Nephron progenitor cell (in vitro differentiated cells): Measurements from ENCODE around the gene ADPRM.

Source experiments
- DNase-seq: peaks from one replicate; pipeline ENCODE4 v3.0.0; 2021
- H3K27ac Mint-ChIP-seq: 2 replicates; pipeline ENCODE4 v1.8.0; 2021; ENCODE audit warnings: mild to moderate bottlenecking, moderate library complexity, mixed read lengths
- H3K27me3 Mint-ChIP-seq: 2 replicates; pipeline ENCODE4 v1.8.0; 2021; ENCODE audit warnings: mild to moderate bottlenecking, low read depth, mixed read lengths; ENCODE audit not compliant: poor library complexity
- H3K36me3 Mint-ChIP-seq: 2 replicates; pipeline ENCODE4 v1.8.0; 2021; ENCODE audit warnings: low read depth, mixed read lengths
- H3K4me1 Mint-ChIP-seq: 2 replicates; pipeline ENCODE4 v1.8.0; 2021; ENCODE audit warnings: mixed read lengths
- H3K4me3 Mint-ChIP-seq: 2 replicates; pipeline ENCODE4 v1.8.0; 2021; ENCODE audit warnings: mild to moderate bottlenecking, moderate library complexity, mixed read lengths
- H3K9me3 Mint-ChIP-seq: 2 replicates; pipeline ENCODE4 v1.8.0; 2021; ENCODE audit warnings: mild to moderate bottlenecking, moderate library complexity, mixed read lengths
- CTCF ChIP-seq: fragments of 200-600 bp; sonication (generic); IDR thresholded peaks from 2 replicates; pipeline ENCODE4 v1.5.0; 2021; ENCODE audit warnings: antibody characterized with exemption

Gene ADPRM

GRCh38 chr17:10739386-10739785, 42.0 kb downstream of the ADPRM start:
- Mint-ChIP-seq H3K4me3 (no peak overlapping the region), H3K9me3 (no peaks in the 10 kb centered on the region), H3K27ac (peak overlapping the region; percentile 9), H3K27me3 (peaks cover 29% of the 10 kb centered on the region), H3K4me1 (peaks cover 18% of the 10 kb centered on the region), H3K36me3 (no peaks in the 10 kb centered on the region)
- no peak for TF ChIP-seq CTCF
- no peak for DNase-seq

- no peak for DNase-seq
- no peak overlapping the region for H3K4me3 Mint-ChIP-seq
- H3K9me3 Mint-ChIP-seq = no peaks in the 10 kb centered on the region
- H3K36me3 Mint-ChIP-seq = no peaks in the 10 kb centered on the region
- H3K4me1 Mint-ChIP-seq = peaks cover 29% of the 10 kb centered on the region
- H3K27ac Mint-ChIP-seq = no peak overlapping the region
- H3K27me3 Mint-ChIP-seq = peaks cover 29% of the 10 kb centered on the region
- no peak for TF ChIP-seq CTCF
These were observed 44.2 kb downstream of the ADPRM start for GRCh38 chr17:10741416-10742135.

- peak overlapping the region; percentile 10 for H3K27ac Mint-ChIP-seq
- H3K4me3 Mint-ChIP-seq = no peak overlapping the region
- DNase-seq = no peak
- no peaks in the 10 kb centered on the region for H3K36me3 Mint-ChIP-seq
- H3K9me3 Mint-ChIP-seq = no peaks in the 10 kb centered on the region
- TF ChIP-seq CTCF = no peak
- H3K4me1 Mint-ChIP-seq = peaks cover 25% of the 10 kb centered on the region
- H3K27me3 Mint-ChIP-seq = peaks cover 35% of the 10 kb centered on the region
These were observed 45.0 kb downstream of the ADPRM start for GRCh38 chr17:10742431-10742830.

GRCh38 chr17:10743316-10744009, 46.1 kb downstream of the ADPRM start:
- Mint-ChIP-seq H3K27ac (no peak overlapping the region), H3K36me3 (no peaks in the 10 kb centered on the region), H3K27me3 (peaks cover 32% of the 10 kb centered on the region), H3K9me3 (no peaks in the 10 kb centered on the region), H3K4me1 (peaks cover 23% of the 10 kb centered on the region), H3K4me3 (no peak overlapping the region)
- TF ChIP-seq CTCF = no peak
- DNase-seq = no peak

GRCh38 chr17:10744501-10745000, 47.2 kb downstream of the ADPRM start:
- Mint-ChIP-seq H3K36me3 (no peaks in the 10 kb centered on the region), H3K27ac (no peak overlapping the region), H3K4me3 (no peak overlapping the region), H3K27me3 (peaks cover 25% of the 10 kb centered on the region), H3K4me1 (peaks cover 28% of the 10 kb centered on the region), H3K9me3 (no peaks in the 10 kb centered on the region)
- no peak for TF ChIP-seq CTCF
- no peak for DNase-seq
